Measurements from ENCODE around the gene PEX26. TPM values are rescaled to one million over a fixed set of nuclear protein-coding genes. Genes with fewer than 3 reads are reported as not detected.

PEX26 gene
- total and polyA plus RNA-seq, 2 of the 13 experiments (the other 11 are each of a cell fraction or from before 2014, with no cell fraction given): 10.6 to 25.1 TPM

DNA sequence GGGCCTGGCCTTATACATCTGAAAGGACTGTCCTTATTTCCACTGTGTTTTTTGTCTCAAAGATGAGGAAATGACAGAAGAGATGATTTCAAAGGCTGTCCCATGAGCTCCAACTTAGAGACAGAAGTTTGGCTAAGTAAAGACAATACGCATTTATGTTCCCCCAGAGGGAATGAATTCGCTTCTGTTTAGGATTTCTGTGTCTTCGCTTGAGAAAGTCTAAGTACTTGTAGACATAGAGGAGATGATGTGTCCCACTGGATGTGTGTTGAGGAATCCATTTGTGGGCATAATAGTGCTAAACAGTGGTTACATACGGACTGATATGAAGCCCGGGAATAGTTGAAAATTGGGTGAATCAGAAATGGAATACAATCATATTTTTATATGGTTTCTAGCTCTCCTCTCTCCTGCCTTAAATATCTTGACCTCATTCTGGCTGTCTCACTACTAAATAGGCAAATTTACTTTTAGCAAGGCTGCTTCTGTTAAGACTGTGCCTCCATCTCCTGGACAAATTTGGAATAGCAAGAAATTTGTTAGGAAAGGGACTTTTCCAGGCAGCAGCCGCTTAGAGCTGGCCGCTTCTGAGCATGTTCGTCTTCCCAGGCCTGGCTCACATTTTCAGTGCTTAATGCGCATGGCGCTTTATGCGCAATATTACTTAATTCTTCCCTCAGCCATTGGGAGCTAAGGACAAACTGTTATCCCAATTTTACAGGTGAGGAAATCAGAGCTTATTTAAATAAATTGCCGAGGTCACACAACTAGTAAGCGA is 1.9 kb upstream of the PEX26 start:
- peak; percentile 42 for ATAC-seq
- H3K4me3 ChIP-seq (replicated peaks in 1 of 3; ENCODE audit: insufficient read depth in 1 of 3, low read depth in 2 of 3, low read length in 3 of 3): peak overlapping the region; percentile 9 to 94 (median 80); a peak in 3 of 6 replicates
- peak; percentile 86 for DNase-seq (ENCODE audit: low spot score)
- intact Hi-C loops (cut with micrococcal nuclease; ENCODE audit: unreplicated experiment) (loop anchor here (1.0 to 2.0 kb wide), 6 partner anchors 41 to 333 kb away; no protein-coding TSS in a partner anchor), in situ Hi-C loops (cut with HindIII; ENCODE audit: extremely low pct_ligation_motif_present, low pct_unique_long_range_greater_than_20kb) (loop anchor here (5.0 to 10.0 kb wide), 2 partner anchors 161 to 244 kb away; no protein-coding TSS in a partner anchor)
- H3K36me3 ChIP-seq (replicated peaks in 1 of 2; ENCODE audit: control insufficient read depth in 1 of 2, insufficient read depth in 2 of 2, low read length in 2 of 2): peaks cover 0 to 9% of the 10 kb centered on the region in 2 experiments; a peak in 2 of 5 replicates
- H3K79me2 ChIP-seq (ENCODE audit: insufficient read depth, low read length): peaks cover 23% of the 10 kb centered on the region
- peak overlapping the region; percentile 96 for H3K4me2 ChIP-seq (ENCODE audit: low read depth, low read length)
- peaks cover 40% of the 10 kb centered on the region for H3K4me1 ChIP-seq (ENCODE audit: insufficient read depth, low read length)
- H3K27ac ChIP-seq (ENCODE audit: extremely low read length, insufficient read depth, low read length): peak overlapping the region; percentile 46
- H3K9me3 ChIP-seq (ENCODE audit: low read length): no peaks in the 10 kb centered on the region
- peak; percentile 93 for FAIRE-seq
- POLR2A ChIA-PET: interaction anchor here (0.8 to 4.2 kb wide), 10 partner anchors 7 to 103 kb away, joined by 3 to 33 read pairs (median 10); partner anchors contain the start of gene USP18
- BruUV-seq (replicated peaks): no TSS peak
- H3K9ac ChIP-seq (ENCODE audit: insufficient read depth, low read depth, low read length): peak overlapping the region; percentile 85
- H2AFZ ChIP-seq (ENCODE audit: low read length): peak overlapping the region; percentile 29
- CTCF ChIA-PET (ENCODE audit: low intra/inter-chr PET ratio, low total read pairs): interaction anchor here (1.0 to 4.4 kb wide), 3 partner anchors 51 to 245 kb away, joined by 3 to 43 read pairs (median 10); partner anchors contain the start of gene MICAL3
- 7% methylated on average over 13 of the region's 13 CpGs for WGBS (ENCODE audit: low lambda C conversion rate)
- no peaks in the 10 kb centered on the region; a peak in 1 of 5 replicates for H3K27me3 ChIP-seq (ENCODE audit: control insufficient read depth in 1 of 2, insufficient read depth in 2 of 2, low read length in 2 of 2)
- no peaks in the 10 kb centered on the region for H4K20me1 ChIP-seq (ENCODE audit: insufficient read depth, low read length)
- TF ChIP-seq, protein P1, sequence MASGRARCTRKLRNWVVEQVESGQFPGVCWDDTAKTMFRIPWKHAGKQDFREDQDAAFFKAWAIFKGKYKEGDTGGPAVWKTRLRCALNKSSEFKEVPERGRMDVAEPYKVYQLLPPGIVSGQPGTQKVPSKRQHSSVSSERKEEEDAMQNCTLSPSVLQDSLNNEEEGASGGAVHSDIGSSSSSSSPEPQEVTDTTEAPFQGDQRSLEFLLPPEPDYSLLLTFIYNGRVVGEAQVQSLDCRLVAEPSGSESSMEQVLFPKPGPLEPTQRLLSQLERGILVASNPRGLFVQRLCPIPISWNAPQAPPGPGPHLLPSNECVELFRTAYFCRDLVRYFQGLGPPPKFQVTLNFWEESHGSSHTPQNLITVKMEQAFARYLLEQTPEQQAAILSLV (CRISPR knock-in tag; IDR thresholded peaks at IDR 0.05; ENCODE audit: borderline replicate concordance): no peak
- TF ChIP-seq ASH2L (IDR thresholded peaks at IDR 0.05; ENCODE audit: insufficient read length, low read depth, low read length) (peak; percentile 47), RAD21 (CRISPR knock-in tag; IDR thresholded peaks at IDR 0.05) (peak; percentile 92), ZNF678 (CRISPR knock-in tag; IDR thresholded peaks at IDR 0.05) (no peak), STAG1 (CRISPR knock-in tag; IDR thresholded peaks at IDR 0.05) (peak; percentile 98), NFIB (CRISPR knock-in tag; IDR thresholded peaks at IDR 0.05; ENCODE audit: borderline replicate concordance) (no peak)
- TF ChIP-seq, protein P2, sequence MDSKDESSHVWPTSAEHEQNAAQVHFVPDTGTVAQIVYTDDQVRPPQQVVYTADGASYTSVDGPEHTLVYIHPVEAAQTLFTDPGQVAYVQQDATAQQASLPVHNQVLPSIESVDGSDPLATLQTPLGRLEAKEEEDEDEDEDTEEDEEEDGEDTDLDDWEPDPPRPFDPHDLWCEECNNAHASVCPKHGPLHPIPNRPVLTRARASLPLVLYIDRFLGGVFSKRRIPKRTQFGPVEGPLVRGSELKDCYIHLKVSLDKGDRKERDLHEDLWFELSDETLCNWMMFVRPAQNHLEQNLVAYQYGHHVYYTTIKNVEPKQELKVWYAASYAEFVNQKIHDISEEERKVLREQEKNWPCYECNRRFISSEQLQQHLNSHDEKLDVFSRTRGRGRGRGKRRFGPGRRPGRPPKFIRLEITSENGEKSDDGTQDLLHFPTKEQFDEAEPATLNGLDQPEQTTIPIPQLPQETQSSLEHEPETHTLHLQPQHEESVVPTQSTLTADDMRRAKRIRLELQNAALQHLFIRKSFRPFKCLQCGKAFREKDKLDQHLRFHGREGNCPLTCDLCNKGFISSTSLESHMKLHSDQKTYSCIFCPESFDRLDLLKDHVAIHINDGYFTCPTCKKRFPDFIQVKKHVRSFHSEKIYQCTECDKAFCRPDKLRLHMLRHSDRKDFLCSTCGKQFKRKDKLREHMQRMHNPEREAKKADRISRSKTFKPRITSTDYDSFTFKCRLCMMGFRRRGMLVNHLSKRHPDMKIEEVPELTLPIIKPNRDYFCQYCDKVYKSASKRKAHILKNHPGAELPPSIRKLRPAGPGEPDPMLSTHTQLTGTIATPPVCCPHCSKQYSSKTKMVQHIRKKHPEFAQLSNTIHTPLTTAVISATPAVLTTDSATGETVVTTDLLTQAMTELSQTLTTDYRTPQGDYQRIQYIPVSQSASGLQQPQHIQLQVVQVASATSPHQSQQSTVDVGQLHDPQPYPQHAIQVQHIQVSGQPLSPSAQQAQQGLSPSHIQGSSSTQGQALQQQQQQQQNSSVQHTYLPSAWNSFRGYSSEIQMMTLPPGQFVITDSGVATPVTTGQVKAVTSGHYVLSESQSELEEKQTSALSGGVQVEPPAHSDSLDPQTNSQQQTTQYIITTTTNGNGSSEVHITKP (CRISPR knock-in tag; IDR thresholded peaks at IDR 0.05; ENCODE audit: low read depth): peak; percentile 83; the same call in 1 of the 2 replicates
- TF ChIP-seq, protein P3, sequence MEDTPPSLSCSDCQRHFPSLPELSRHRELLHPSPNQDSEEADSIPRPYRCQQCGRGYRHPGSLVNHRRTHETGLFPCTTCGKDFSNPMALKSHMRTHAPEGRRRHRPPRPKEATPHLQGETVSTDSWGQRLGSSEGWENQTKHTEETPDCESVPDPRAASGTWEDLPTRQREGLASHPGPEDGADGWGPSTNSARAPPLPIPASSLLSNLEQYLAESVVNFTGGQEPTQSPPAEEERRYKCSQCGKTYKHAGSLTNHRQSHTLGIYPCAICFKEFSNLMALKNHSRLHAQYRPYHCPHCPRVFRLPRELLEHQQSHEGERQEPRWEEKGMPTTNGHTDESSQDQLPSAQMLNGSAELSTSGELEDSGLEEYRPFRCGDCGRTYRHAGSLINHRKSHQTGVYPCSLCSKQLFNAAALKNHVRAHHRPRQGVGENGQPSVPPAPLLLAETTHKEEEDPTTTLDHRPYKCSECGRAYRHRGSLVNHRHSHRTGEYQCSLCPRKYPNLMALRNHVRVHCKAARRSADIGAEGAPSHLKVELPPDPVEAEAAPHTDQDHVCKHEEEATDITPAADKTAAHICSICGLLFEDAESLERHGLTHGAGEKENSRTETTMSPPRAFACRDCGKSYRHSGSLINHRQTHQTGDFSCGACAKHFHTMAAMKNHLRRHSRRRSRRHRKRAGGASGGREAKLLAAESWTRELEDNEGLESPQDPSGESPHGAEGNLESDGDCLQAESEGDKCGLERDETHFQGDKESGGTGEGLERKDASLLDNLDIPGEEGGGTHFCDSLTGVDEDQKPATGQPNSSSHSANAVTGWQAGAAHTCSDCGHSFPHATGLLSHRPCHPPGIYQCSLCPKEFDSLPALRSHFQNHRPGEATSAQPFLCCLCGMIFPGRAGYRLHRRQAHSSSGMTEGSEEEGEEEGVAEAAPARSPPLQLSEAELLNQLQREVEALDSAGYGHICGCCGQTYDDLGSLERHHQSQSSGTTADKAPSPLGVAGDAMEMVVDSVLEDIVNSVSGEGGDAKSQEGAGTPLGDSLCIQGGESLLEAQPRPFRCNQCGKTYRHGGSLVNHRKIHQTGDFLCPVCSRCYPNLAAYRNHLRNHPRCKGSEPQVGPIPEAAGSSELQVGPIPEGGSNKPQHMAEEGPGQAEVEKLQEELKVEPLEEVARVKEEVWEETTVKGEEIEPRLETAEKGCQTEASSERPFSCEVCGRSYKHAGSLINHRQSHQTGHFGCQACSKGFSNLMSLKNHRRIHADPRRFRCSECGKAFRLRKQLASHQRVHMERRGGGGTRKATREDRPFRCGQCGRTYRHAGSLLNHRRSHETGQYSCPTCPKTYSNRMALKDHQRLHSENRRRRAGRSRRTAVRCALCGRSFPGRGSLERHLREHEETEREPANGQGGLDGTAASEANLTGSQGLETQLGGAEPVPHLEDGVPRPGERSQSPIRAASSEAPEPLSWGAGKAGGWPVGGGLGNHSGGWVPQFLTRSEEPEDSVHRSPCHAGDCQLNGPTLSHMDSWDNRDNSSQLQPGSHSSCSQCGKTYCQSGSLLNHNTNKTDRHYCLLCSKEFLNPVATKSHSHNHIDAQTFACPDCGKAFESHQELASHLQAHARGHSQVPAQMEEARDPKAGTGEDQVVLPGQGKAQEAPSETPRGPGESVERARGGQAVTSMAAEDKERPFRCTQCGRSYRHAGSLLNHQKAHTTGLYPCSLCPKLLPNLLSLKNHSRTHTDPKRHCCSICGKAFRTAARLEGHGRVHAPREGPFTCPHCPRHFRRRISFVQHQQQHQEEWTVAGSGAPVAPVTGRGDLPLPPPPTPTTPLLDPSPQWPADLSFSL (CRISPR knock-in tag; IDR thresholded peaks at IDR 0.05): no peak
